Measurements from ENCODE around the gene ERCC3.
"Not testable (repeated sequence)": the region's sequence is repeated elsewhere in the genome, so short reads cannot be mapped to it uniquely, and the experiment has no call there.

The ERCC3 gene

DNA sequence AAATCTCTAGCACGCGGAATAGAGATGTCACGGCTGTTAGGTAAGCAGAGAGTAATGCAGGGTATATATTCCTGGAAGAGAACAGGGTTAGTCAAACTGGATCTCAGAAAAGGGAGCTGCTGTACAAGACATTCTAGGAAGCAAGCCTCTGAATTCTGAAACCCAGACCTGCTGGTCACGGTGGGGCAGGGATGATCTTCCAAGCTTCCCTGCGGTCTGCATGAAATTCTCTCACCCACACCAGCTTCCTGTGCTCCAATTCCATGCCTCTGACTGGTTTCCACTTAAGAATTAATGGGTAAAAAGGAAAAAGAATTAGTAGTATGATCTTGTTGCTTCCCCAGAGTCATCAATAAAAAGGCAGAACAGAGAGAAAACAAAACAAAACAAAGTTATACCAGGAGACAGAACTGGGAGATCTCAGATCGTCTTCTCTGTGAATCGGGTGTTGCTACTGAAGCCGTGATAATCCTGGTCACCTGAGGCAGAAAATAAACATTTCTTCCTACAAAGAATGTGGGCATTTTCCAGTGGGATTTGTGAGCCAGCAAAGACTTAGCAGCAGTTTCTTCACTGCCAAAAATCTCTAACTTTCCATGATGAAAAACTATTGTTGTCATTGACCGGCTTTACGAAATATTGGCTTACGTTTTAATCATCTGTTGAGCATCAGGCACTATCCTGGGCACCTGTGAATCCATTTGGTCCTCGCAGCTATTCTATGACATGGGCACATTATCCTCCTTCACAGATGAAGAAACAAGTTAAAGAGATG, 68.6 kb downstream of the ERCC3 start:
- H4K20me1 ChIP-seq (ENCODE audit: insufficient read depth, low read length): no peaks in the 10 kb centered on the region
- H3K9me3 ChIP-seq (ENCODE audit: insufficient read depth, low read length): 0 out of 2 replicates have a peak, but pooled peaks cover 5% of the 10 kb centered on the region
- no peak overlapping the region for H3K4me3 ChIP-seq (ENCODE audit: low read length)
- H3K4me2 ChIP-seq (ENCODE audit: low read length): no peak overlapping the region
- no peak overlapping the region for H3K27ac ChIP-seq (ENCODE audit: low read length)
- H3K9ac ChIP-seq (ENCODE audit: low read length): no peak overlapping the region
- no peaks in the 10 kb centered on the region for H3K36me3 ChIP-seq (replicated peaks; ENCODE audit: low read depth, low read length)
- peaks cover 9% of the 10 kb centered on the region for H3K4me1 ChIP-seq (ENCODE audit: low read length)
- H3K27me3 ChIP-seq (ENCODE audit: low read depth, low read length): peaks cover 15% of the 10 kb centered on the region
- H3K79me2 ChIP-seq (ENCODE audit: low read length): no peaks in the 10 kb centered on the region
- TF ChIP-seq EZH2phosphoT487 (IDR thresholded peaks at IDR 0.05; ENCODE audit: low read depth): no peak
- TF ChIP-seq, protein P1, sequence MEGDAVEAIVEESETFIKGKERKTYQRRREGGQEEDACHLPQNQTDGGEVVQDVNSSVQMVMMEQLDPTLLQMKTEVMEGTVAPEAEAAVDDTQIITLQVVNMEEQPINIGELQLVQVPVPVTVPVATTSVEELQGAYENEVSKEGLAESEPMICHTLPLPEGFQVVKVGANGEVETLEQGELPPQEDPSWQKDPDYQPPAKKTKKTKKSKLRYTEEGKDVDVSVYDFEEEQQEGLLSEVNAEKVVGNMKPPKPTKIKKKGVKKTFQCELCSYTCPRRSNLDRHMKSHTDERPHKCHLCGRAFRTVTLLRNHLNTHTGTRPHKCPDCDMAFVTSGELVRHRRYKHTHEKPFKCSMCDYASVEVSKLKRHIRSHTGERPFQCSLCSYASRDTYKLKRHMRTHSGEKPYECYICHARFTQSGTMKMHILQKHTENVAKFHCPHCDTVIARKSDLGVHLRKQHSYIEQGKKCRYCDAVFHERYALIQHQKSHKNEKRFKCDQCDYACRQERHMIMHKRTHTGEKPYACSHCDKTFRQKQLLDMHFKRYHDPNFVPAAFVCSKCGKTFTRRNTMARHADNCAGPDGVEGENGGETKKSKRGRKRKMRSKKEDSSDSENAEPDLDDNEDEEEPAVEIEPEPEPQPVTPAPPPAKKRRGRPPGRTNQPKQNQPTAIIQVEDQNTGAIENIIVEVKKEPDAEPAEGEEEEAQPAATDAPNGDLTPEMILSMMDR (IDR thresholded peaks at IDR 0.05; ENCODE audit: low read depth, low read length): no peak
- H2AFZ ChIP-seq (ENCODE audit: low read depth, low read length): no peak overlapping the region

DNA sequence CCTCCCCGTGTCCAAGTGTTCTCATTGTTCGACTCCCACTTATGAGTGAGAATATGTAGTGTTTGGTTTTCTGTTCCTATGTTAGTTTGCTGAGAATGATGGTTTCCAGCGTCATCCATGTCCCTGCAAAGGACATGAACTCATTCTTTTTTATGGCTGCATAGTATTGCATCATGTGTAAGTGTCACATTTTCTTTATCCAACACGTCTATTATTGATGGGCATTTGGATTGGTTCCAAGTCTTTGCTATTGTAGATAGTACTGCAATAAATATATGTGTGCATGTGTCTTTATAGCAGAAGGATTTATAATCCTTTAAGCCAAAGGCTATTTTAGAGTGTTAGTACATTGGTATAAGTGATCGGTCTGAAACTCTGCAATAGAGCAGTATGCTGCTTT, 69.8 kb downstream of the ERCC3 start:
- H3K27ac ChIP-seq (ENCODE audit: low read length); H3K9ac ChIP-seq (ENCODE audit: low read length); H3K4me1 ChIP-seq (ENCODE audit: low read length); H3K79me2 ChIP-seq (ENCODE audit: low read length); H3K4me2 ChIP-seq (ENCODE audit: low read length); H4K20me1 ChIP-seq (ENCODE audit: insufficient read depth, low read length); H3K4me3 ChIP-seq (ENCODE audit: low read length); H3K9me3 ChIP-seq (ENCODE audit: insufficient read depth, low read length); H3K36me3 ChIP-seq (replicated peaks; ENCODE audit: low read depth, low read length); H2AFZ ChIP-seq (ENCODE audit: low read depth, low read length): not testable (repeated sequence)
- H3K27me3 ChIP-seq (ENCODE audit: low read depth, low read length): peaks cover 15% of the 10 kb centered on the region

DNA sequence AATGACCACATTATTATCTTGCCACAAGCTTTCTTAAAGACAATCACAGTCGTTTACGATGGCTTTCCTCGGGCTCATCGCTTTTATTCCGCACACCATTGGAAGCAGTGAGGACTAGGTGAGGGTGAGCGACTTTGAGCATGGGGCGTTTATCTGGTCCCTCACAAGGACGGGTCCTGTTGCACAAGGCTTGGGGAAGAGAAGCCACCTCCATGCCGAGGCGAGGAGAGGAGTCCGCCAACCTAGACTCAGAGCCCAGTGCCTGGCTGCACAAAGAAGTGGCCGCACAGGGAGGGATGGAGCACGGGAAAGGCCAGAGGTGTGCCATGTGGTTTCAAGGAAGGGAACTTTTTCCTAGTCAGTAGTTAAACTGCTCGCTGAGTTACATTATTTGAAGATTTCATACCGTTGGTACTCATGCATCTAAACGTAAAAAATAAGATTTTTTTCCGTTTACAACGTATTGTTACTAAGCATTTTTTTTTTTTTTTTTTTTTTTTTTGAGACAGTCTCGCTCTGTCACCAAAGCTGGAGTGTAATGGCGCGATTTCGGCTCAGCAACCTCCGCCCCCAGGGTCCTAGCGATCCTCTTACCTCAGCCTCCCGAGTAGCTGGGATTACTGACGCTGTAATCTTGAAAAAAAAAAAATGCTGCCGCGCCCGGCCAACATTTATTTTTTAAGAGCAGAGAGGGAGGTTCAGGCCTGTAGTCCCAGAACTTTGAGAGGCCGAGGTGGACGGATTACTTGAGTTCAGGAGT, 73.0 kb downstream of the ERCC3 start:
- Histone ChIP-seq H3K4me3 (ENCODE audit: low read length) (no peak overlapping the region), H3K27me3 (ENCODE audit: low read depth, low read length) (peaks cover 15% of the 10 kb centered on the region), H3K27ac (ENCODE audit: low read length) (no peak overlapping the region), H2AFZ (ENCODE audit: low read depth, low read length) (no peak overlapping the region), H4K20me1 (ENCODE audit: insufficient read depth, low read length) (no peaks in the 10 kb centered on the region), H3K36me3 (replicated peaks; ENCODE audit: low read depth, low read length) (no peaks in the 10 kb centered on the region), H3K4me2 (ENCODE audit: low read length) (no peak overlapping the region), H3K9ac (ENCODE audit: low read length) (no peak overlapping the region), H3K9me3 (ENCODE audit: insufficient read depth, low read length) (no peaks in the 10 kb centered on the region), H3K4me1 (ENCODE audit: low read length) (no peaks in the 10 kb centered on the region), H3K79me2 (ENCODE audit: low read length) (no peaks in the 10 kb centered on the region)
- no peak for TF ChIP-seq EZH2phosphoT487 (IDR thresholded peaks at IDR 0.05; ENCODE audit: low read depth)
- TF ChIP-seq, protein P1 (IDR thresholded peaks at IDR 0.05; ENCODE audit: low read depth, low read length): no peak

DNA sequence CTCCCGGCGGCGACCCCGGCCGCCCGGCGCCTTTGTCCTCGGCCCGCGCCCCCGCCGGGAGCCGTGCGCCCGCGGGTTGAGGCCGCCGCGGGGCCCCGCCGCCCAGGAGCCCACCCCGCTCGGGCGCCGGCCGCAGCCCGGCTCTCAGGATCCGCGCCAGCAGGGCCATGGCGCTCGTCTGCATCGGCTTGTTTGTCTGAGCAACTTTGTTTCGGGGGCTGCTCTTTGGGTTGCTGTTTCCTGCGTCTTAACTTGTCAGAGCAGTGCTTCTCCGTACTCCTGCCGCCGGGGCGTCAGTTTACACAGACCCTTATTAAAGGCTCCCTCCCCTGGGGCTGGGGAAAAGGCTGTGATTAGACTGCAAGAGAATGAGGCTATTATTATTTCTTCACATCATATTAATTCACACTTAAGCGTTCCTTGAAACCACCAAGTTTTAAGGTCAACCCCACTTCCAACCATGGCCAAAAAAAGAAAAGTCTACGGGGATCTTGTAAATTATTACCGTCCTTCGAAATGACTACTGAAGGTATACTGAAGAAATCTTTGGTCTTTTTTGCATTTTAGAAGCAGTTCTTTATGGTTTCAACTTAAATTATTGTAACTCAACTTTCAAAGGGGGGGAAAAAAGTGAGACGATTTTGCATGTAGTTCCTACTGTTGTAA, 73.7 kb downstream of the ERCC3 start, which contains the start of gene CYP27C1:
CYP27C1 (minus strand) TSS at position 198 of the 666 bp plus-strand sequence; CDS start at position 169, 29 bp downstream.
- Histone ChIP-seq H3K4me1 (ENCODE audit: low read length) (no peaks in the 10 kb centered on the region), H3K27me3 (ENCODE audit: low read depth, low read length) (peaks cover 9% of the 10 kb centered on the region; the same call in 1 of the 2 replicates), H3K9ac (ENCODE audit: low read length) (no peak within 1 kb of the TSS), H3K27ac (ENCODE audit: low read length) (no peak within 1 kb of the TSS), H3K9me3 (ENCODE audit: insufficient read depth, low read length) (no peaks in the 10 kb centered on the region), H3K36me3 (replicated peaks; ENCODE audit: low read depth, low read length) (no peaks in the 10 kb centered on the region), H3K4me2 (ENCODE audit: low read length) (no peak within 1 kb of the TSS), H2AFZ (ENCODE audit: low read depth, low read length) (no peak within 1 kb of the TSS), H3K79me2 (ENCODE audit: low read length) (no peaks in the 10 kb centered on the region), H4K20me1 (ENCODE audit: insufficient read depth, low read length) (no peaks in the 10 kb centered on the region), H3K4me3 (ENCODE audit: low read length) (no peak within 1 kb of the TSS)
- TF ChIP-seq, protein P1 (IDR thresholded peaks at IDR 0.05; ENCODE audit: low read depth, low read length): no peak
- TF ChIP-seq EZH2phosphoT487 (IDR thresholded peaks at IDR 0.05; ENCODE audit: low read depth): no peak

Data from OCI-LY3 (cell line).